Ovary (tissue), 3 donors: ENCODE data around the gene OSBPL5.

Experiments
- CTCF ChIP-seq, 3 donors: fragments of 450-650 bp in 2 of 3; fragments of 200-600 bp in 1 of 3; IDR thresholded peaks; one replicate each; pipeline versions ENCODE4 v1.5.1 to v1.8.0; 2016 to 2022; ENCODE audit warnings: antibody characterized with exemption in 3 of 3, mild to moderate bottlenecking in 1 of 3
- EP300 ChIP-seq: sonication (generic); formaldehyde crosslinking; IDR thresholded peaks from one replicate; pipeline ENCODE4 v1.6.1; 2017; ENCODE audit warnings: antibody characterized with exemption
- POLR2A ChIP-seq: fragments of 450-650 bp; IDR thresholded peaks from one replicate; pipeline ENCODE4 v1.6.1; 2017; ENCODE audit warnings: antibody characterized with exemption, mild to moderate bottlenecking, moderate library complexity
- donor health status: DM: no; HTN: no; CAD: no.

DNA sequence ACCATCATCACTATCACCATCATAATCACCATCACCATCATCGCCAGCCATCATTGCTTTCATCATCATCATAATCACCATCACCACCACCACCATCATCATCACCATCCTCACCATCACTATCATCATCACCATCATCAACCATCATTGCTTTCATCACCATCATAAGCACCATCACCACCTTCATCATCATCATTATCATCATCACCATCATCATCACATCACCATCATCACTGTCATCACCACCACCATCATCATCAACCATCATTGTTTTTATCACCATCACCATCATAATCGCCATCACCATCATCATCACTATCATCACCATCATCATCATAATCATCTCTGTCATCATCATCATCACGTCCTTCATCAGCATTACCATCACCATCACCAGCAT, 9.3 kb upstream of the OSBPL5 start:
- TF ChIP-seq CTCF (IDR thresholded peaks at IDR 0.05) (no peak), POLR2A (no peak), EP300 (no peak)
